Panc1 (cell line): ENCODE results near the gene AKAP6. TPM values are rescaled to one million over a fixed set of nuclear protein-coding genes. Genes with fewer than 3 reads are reported as not detected.

ENCODE experiments used
- ATAC-seq: fragments of 200-7000 bp; cut with Tn5 transposase; 2 replicates; pipeline ENCODE4 v1.9.1; 2020; ENCODE audit warnings: mild to moderate bottlenecking, moderate library complexity
- BruUV-seq: library from RNA; stranded (reverse); fragments of 400-500 nt; replicated peaks from 2 replicates; lab custom pipeline; 2021; lab: Mats Ljungman, UMichigan
- CTCF ChIA-PET: fragments of 300-600 bp; sonication (Branson Sonifier 250); formaldehyde crosslinking; loops from one replicate; lab custom pipeline; 2022; ENCODE audit warnings: antibody characterized with exemption; lab: Charles Lee
- POLR2A ChIA-PET: fragments of 300-600 bp; sonication (Branson Sonifier 250); formaldehyde crosslinking; loops from one replicate; lab custom pipeline; 2022; ENCODE audit warnings: antibody characterized with exemption; lab: Charles Lee
- DNase-seq: peaks from one replicate; pipeline ENCODE4 v3.0.0-alpha.2; 2010; ENCODE audit warnings: low read depth, low spot score
- H3K27ac ChIP-seq: 2 replicates; pipeline ENCODE4 v1.5.1; 2011; ENCODE audit warnings: mild to moderate bottlenecking, low read length, inconsistent platforms
- H3K27me3 ChIP-seq: fragments of 200-500 bp; sonication (Bioruptor generic); 2 replicates; pipeline ENCODE4 v1.6.0; 2014; ENCODE audit warnings: low read length, inconsistent platforms; ENCODE audit not compliant: control insufficient read depth, insufficient read depth
- H3K36me3 ChIP-seq: fragments of 200-500 bp; sonication (Bioruptor generic); 2 replicates; pipeline ENCODE4 v1.5.1; 2014; ENCODE audit warnings: inconsistent platforms, mild to moderate bottlenecking, low read length, moderate library complexity; ENCODE audit not compliant: control insufficient read depth, insufficient read depth
- H3K4me1 ChIP-seq: 2 replicates; pipeline ENCODE4 v1.5.1; 2011; ENCODE audit warnings: inconsistent platforms, mild to moderate bottlenecking, low read length, moderate library complexity; ENCODE audit not compliant: control insufficient read depth, insufficient read depth
- H3K4me3 ChIP-seq, 2 experiments: 2 replicates each; pipeline ENCODE4 v1.5.1; 2011 to 2012; ENCODE audit warnings: low read depth in 2 of 2, low read length in 2 of 2, mild to moderate bottlenecking in 2 of 2, inconsistent platforms in 1 of 2, moderate library complexity in 1 of 2
- H3K9me3 ChIP-seq: fragments of 200-500 bp; sonication (Bioruptor generic); 2 replicates; pipeline ENCODE4 v1.5.1; 2014; ENCODE audit warnings: low read depth, mild to moderate bottlenecking, inconsistent platforms, low read length, moderate library complexity; ENCODE audit not compliant: control insufficient read depth, insufficient read depth
- CTCF ChIP-seq: fragments of 450-650 bp; IDR thresholded peaks from 2 replicates; pipeline ENCODE4 v1.5.1; 2017; ENCODE audit warnings: mild to moderate bottlenecking
- POLR2AphosphoS5 ChIP-seq: IDR thresholded peaks from 2 replicates; pipeline ENCODE4 v1.6.1; 2012; ENCODE audit warnings: mild to moderate bottlenecking, low read depth, low read length, moderate library complexity
- REST ChIP-seq, 2 experiments: IDR thresholded peaks; 2 replicates each; pipeline ENCODE4 v1.6.1; 2011 to 2012; ENCODE audit warnings: low read depth in 2 of 2, control low read depth in 1 of 2, low read length in 1 of 2, mild to moderate bottlenecking in 1 of 2, moderate library complexity in 1 of 2; ENCODE audit not compliant: insufficient read depth in 1 of 2
- SIN3A ChIP-seq: IDR thresholded peaks from 2 replicates; pipeline ENCODE4 v1.6.1; 2012; ENCODE audit warnings: low read depth, mild to moderate bottlenecking, low read length, moderate library complexity, borderline replicate concordance; ENCODE audit not compliant: insufficient read depth
- TCF7L2 ChIP-seq: IDR thresholded peaks from 2 replicates; pipeline ENCODE4 v1.6.1; 2011; ENCODE audit warnings: mild to moderate bottlenecking, low read depth, low read length, inconsistent platforms
- in situ Hi-C: cut with HindIII; loops from 2 replicates; pipeline ENCODE4 v1.10.0; 2016; ENCODE audit warnings: low sequenced_read_pairs, low pct_unique_long_range_greater_than_20kb
- intact Hi-C: fragments of 100-400 bp; cut with micrococcal nuclease; formaldehyde crosslinking; loops from one replicate; pipeline ENCODE4 v1.10.0; 2022; ENCODE audit not compliant: unreplicated experiment
- total RNA-seq: library from RNA; stranded (reverse); gene quantifications from one replicate; pipeline ENCODE4 v1.2.1, GENCODE V29; 2021; ENCODE audit not compliant: unreplicated experiment

AKAP6 gene
- total RNA-seq, 1 experiment from 2014 or later: 0.82 TPM

- no peak for DNase-seq
- H3K4me3 ChIP-seq: no peak overlapping the region
- H3K36me3 ChIP-seq: no peaks in the 10 kb centered on the region
- in situ Hi-C loops: no loop called here
- BruUV-seq: no TSS peak
- H3K4me1 ChIP-seq: no peaks in the 10 kb centered on the region
- TF ChIP-seq CTCF: no peak
- intact Hi-C loops: no loop called here
- ATAC-seq: no peak
- CTCF ChIA-PET: interaction anchor here (0.5 to 0.6 kb wide), 2 partner anchors 107 to 227 kb away, joined by 3 to 5 read pairs; no protein-coding TSS in a partner anchor
- POLR2A ChIA-PET: no interaction called here
- H3K27ac ChIP-seq: no peak overlapping the region
- H3K27me3 ChIP-seq: peaks cover 4% of the 10 kb centered on the region; the same call in 1 of the 2 replicates
- H3K9me3 ChIP-seq: no peaks in the 10 kb centered on the region
Observed at GRCh38 chr14:32477396-32477795, 148.3 kb downstream of the AKAP6 start.

- intact Hi-C loops (no loop called here), in situ Hi-C loops (no loop called here)
- no TSS peak for BruUV-seq
- ATAC-seq (no peak), DNase-seq (no peak)
- H3K9me3 ChIP-seq: no peaks in the 10 kb centered on the region
- peaks cover 4% of the 10 kb centered on the region; the same call in 1 of the 2 replicates for H3K27me3 ChIP-seq
- TF ChIP-seq TCF7L2: no peak
- no peak for TF ChIP-seq REST (IDR thresholded peaks at IDR 0.05; ENCODE audit: insufficient read depth in 1 of 2, low read depth in 2 of 2, low read length in 1 of 2)
- no peak for TF ChIP-seq POLR2AphosphoS5
- no peak for TF ChIP-seq CTCF
- no peak for TF ChIP-seq SIN3A
- H3K36me3 ChIP-seq: no peaks in the 10 kb centered on the region
- POLR2A ChIA-PET: no interaction called here
- CTCF ChIA-PET: no interaction called here
- H3K4me3 ChIP-seq: no peak overlapping the region
- H3K4me1 ChIP-seq: no peaks in the 10 kb centered on the region
- no peak overlapping the region for H3K27ac ChIP-seq
Observed at GRCh38 chr14:32478050-32478449, 149.0 kb downstream of the AKAP6 start.

GRCh38 chr14:32480337-32480736, 151.2 kb downstream of the AKAP6 start:
- in situ Hi-C loops (no loop called here), intact Hi-C loops (no loop called here)
- Histone ChIP-seq H3K36me3 (no peaks in the 10 kb centered on the region), H3K4me3 (no peak overlapping the region), H3K27ac (no peak overlapping the region), H3K27me3 (no peaks in the 10 kb centered on the region), H3K4me1 (no peaks in the 10 kb centered on the region), H3K9me3 (no peaks in the 10 kb centered on the region)
- ATAC-seq (no peak), DNase-seq (no peak)
- BruUV-seq: no TSS peak
- ChIA-PET POLR2A (no interaction called here), CTCF (no interaction called here)
- TF ChIP-seq CTCF (no peak), POLR2AphosphoS5 (no peak), TCF7L2 (no peak), REST (IDR thresholded peaks at IDR 0.05; ENCODE audit: insufficient read depth in 1 of 2, low read depth in 2 of 2, low read length in 1 of 2) (no peak), SIN3A (no peak)
